CD14-positive monocyte (primary cell): Measurements from ENCODE around the gene ZSWIM3. TPM values are rescaled to one million over a fixed set of nuclear protein-coding genes. Genes with fewer than 3 reads are reported as not detected.

Experiments
- DNase-seq, 3 donors: peaks; one replicate each; pipeline ENCODE4 v3.0.0-alpha.2; 2011 to 2022
- H2AFZ ChIP-seq: 2 replicates; pipeline ENCODE4 v1.6.0; 2012; ENCODE audit warnings: mild to moderate bottlenecking, low read depth, low read length, inconsistent platforms; ENCODE audit not compliant: insufficient read depth, poor library complexity, severe bottlenecking
- H3K27ac ChIP-seq, 2 donors: 1 replicate in 1 of 2; 2 replicates in 1 of 2; pipeline ENCODE4 v1.5.1; 2012 to 2013; ENCODE audit warnings: low read length in 2 of 2, control low read depth in 1 of 2, inconsistent platforms in 1 of 2, low read depth in 1 of 2, mild to moderate bottlenecking in 1 of 2
- H3K27me3 ChIP-seq, 2 donors: one replicate each; pipeline versions ENCODE4 v1.6.0 to v1.6.1; 2011 to 2013; ENCODE audit warnings: low read length in 2 of 2; ENCODE audit not compliant: control insufficient read depth in 2 of 2, insufficient read depth in 2 of 2
- H3K36me3 ChIP-seq, 2 donors: replicated peaks in 1 of 2; 1 replicate in 1 of 2; 2 replicates in 1 of 2; pipeline versions ENCODE4 v1.5.1 to v1.6.1; 2012 to 2013; ENCODE audit warnings: low read length in 2 of 2, control low read depth in 1 of 2, inconsistent platforms in 1 of 2, mild to moderate bottlenecking in 1 of 2; ENCODE audit not compliant: insufficient read depth in 2 of 2, control insufficient read depth in 1 of 2
- H3K4me1 ChIP-seq, 2 donors: 1 replicate in 1 of 2; 2 replicates in 1 of 2; pipeline versions ENCODE4 v1.5.1 to v1.6.1; 2012 to 2013; ENCODE audit warnings: low read length in 2 of 2, control low read depth in 1 of 2, inconsistent platforms in 1 of 2, mild to moderate bottlenecking in 1 of 2, moderate library complexity in 1 of 2; ENCODE audit not compliant: insufficient read depth in 2 of 2, control insufficient read depth in 1 of 2
- H3K4me2 ChIP-seq: replicated peaks from 2 replicates; pipeline ENCODE3; 2012; ENCODE audit warnings: low read length, moderate library complexity, mild to moderate bottlenecking; ENCODE audit not compliant: poor library complexity, severe bottlenecking; ENCODE audit errors: extremely low read depth
- H3K4me3 ChIP-seq, 3 experiments: fragments of 200-600 bp in 1 of 3; sonication (generic) in 1 of 3; replicated peaks in 1 of 3; 1 replicate in 2 of 3; 2 replicates in 1 of 3; pipeline ENCODE4 v1.5.1; 2011 to 2013; ENCODE audit warnings: low read length in 3 of 3, mild to moderate bottlenecking in 3 of 3, control low read depth in 2 of 3, low read depth in 2 of 3, inconsistent platforms in 1 of 3, moderate library complexity in 1 of 3
- H3K79me2 ChIP-seq: 2 replicates; pipeline ENCODE4 v1.6.0; 2012; ENCODE audit warnings: mild to moderate bottlenecking, control low read depth, inconsistent platforms, low read length, moderate library complexity; ENCODE audit not compliant: insufficient read depth
- H3K9ac ChIP-seq: 2 replicates; pipeline ENCODE4 v1.6.0; 2017; ENCODE audit warnings: low read length, mild to moderate bottlenecking; ENCODE audit not compliant: insufficient read depth, poor library complexity, severe bottlenecking
- H3K9me3 ChIP-seq, 2 donors: replicated peaks in 1 of 2; 1 replicate in 1 of 2; 2 replicates in 1 of 2; pipeline versions ENCODE4 v1.5.1 to v1.6.1; 2012 to 2013; ENCODE audit warnings: low read length in 2 of 2, control low read depth in 1 of 2; ENCODE audit not compliant: control insufficient read depth in 1 of 2, insufficient read depth in 1 of 2
- H4K20me1 ChIP-seq: 2 replicates; pipeline ENCODE4 v1.6.0; 2012; ENCODE audit warnings: mild to moderate bottlenecking, low read length, control low read depth, moderate library complexity; ENCODE audit not compliant: insufficient read depth
- H3K27ac Mint-ChIP-seq, 7 donors: one replicate each; pipeline ENCODE4 v1.8.0; 2020; ENCODE audit warnings: mild to moderate bottlenecking in 7 of 7, mixed read lengths in 7 of 7, moderate library complexity in 6 of 7, inconsistent platforms in 2 of 7
- H3K27me3 Mint-ChIP-seq, 3 donors: one replicate each; pipeline ENCODE4 v1.8.0; 2021 to 2022; ENCODE audit warnings: low read depth in 3 of 3, mild to moderate bottlenecking in 3 of 3, mixed read lengths in 3 of 3, moderate library complexity in 3 of 3, inconsistent platforms in 1 of 3
- H3K36me3 Mint-ChIP-seq, 2 donors: one replicate each; pipeline ENCODE4 v1.8.0; 2020; ENCODE audit warnings: mixed read lengths in 2 of 2, inconsistent platforms in 1 of 2, mild to moderate bottlenecking in 1 of 2
- H3K4me1 Mint-ChIP-seq: one replicate; pipeline ENCODE4 v1.8.0; 2020; ENCODE audit warnings: mild to moderate bottlenecking, mixed read lengths
- H3K4me3 Mint-ChIP-seq, 2 donors: one replicate each; pipeline ENCODE4 v1.8.0; 2020; ENCODE audit warnings: mild to moderate bottlenecking in 2 of 2, mixed read lengths in 2 of 2, moderate library complexity in 1 of 2
- H3K9me3 Mint-ChIP-seq, 7 donors: one replicate each; pipeline ENCODE4 v1.8.0; 2020 to 2022; ENCODE audit warnings: mixed read lengths in 7 of 7, mild to moderate bottlenecking in 6 of 7, moderate library complexity in 6 of 7, inconsistent platforms in 2 of 7
- CTCF ChIP-seq: fragments of 200-600 bp; IDR thresholded peaks from one replicate; pipeline ENCODE4 v1.8.0; 2022; ENCODE audit warnings: antibody characterized with exemption, mild to moderate bottlenecking
- whole genome bisulfite sequencing: methylation state at CpG from one replicate; pipeline ENCODE4 v1.1.5; 2013; ENCODE audit warnings: missing lambda C conversion rate; ENCODE audit not compliant: insufficient coverage; 5-methylcytosine and 5-hydroxymethylcytosine counted together
- intact Hi-C, 2 donors: fragments of 100-400 bp; cut with micrococcal nuclease; formaldehyde crosslinking; loops; one replicate each; pipeline versions ENCODE4 v1.15.0 to v1.15.1; 2023
- polyA plus RNA-seq, 3 donors: library from polyadenylated mRNA; depleted of rRNA in 1 of 3; unstranded in 2 of 3; stranded (reverse) in 1 of 3; fragments of 300-500 nt in 2 of 3; fragments of >200 nt in 1 of 3; fragmentation: Illumina TruSeq in 2 of 3; gene quantifications; 1 replicate in 2 of 3; 2 replicates in 1 of 3; pipeline ENCODE4 v1.2.3, GENCODE V29; 2012 to 2021

Gene ZSWIM3
- polyA plus RNA-seq, 3 donors: 0.29 to 1.5 (median 0.64) TPM

- H3K36me3 Mint-ChIP-seq: no peaks in the 10 kb centered on the region
- peaks cover 14 to 17% of the 10 kb centered on the region in 2 donors for H3K4me1 ChIP-seq
- H3K4me3 ChIP-seq: no peak overlapping the region
- no peaks in the 10 kb centered on the region for H4K20me1 ChIP-seq
- H3K9me3 ChIP-seq: no peaks in the 10 kb centered on the region
- no peaks in the 10 kb centered on the region for H3K27me3 ChIP-seq
- H3K4me1 Mint-ChIP-seq: peaks cover 22% of the 10 kb centered on the region
- peak overlapping the region in 4 of 7 donors; percentile 7 to 63 (median 30) for H3K27ac Mint-ChIP-seq
- H3K9me3 Mint-ChIP-seq: peaks cover 0 to 2% (median 0%) of the 10 kb centered on the region in 7 donors
- TF ChIP-seq CTCF: no peak
- no peak overlapping the region for H3K9ac ChIP-seq
- intact Hi-C loops: no loop called here
- H3K79me2 ChIP-seq: no peaks in the 10 kb centered on the region
- H3K36me3 ChIP-seq: no peaks in the 10 kb centered on the region
- H3K4me3 Mint-ChIP-seq: peak overlapping the region in 1 of 2 donors; percentile 49
- 50% methylated on average over 10 of the region's 21 CpGs for WGBS
- no peak for DNase-seq
- H3K27ac ChIP-seq: no peak overlapping the region
- no peak overlapping the region for H2AFZ ChIP-seq
- peaks cover 6 to 21% (median 10%) of the 10 kb centered on the region in 3 donors for H3K27me3 Mint-ChIP-seq
- H3K4me2 ChIP-seq: no peak overlapping the region
These were observed 67.2 kb downstream of the ZSWIM3 start for GRCh38 chr20:45924391-45925261.

GRCh38 chr20:45925821-45926506 lies 68.5 kb downstream of the ZSWIM3 start:
- no peak overlapping the region for H2AFZ ChIP-seq
- Mint-ChIP-seq H3K36me3 (no peaks in the 10 kb centered on the region), H3K9me3 (no peaks in the 10 kb centered on the region), H3K4me1 (peaks cover 14% of the 10 kb centered on the region), H3K27me3 (peaks cover 6 to 21% (median 10%) of the 10 kb centered on the region in 3 donors), H3K27ac (peak overlapping the region in 1 of 7 donors; percentile 24), H3K4me3 (no peak overlapping the region)
- peaks cover 6 to 10% of the 10 kb centered on the region in 2 donors for H3K4me1 ChIP-seq
- WGBS: 78% methylated on average over 5 of the region's 9 CpGs
- H4K20me1 ChIP-seq: no peaks in the 10 kb centered on the region
- no peak for DNase-seq
- H3K27me3 ChIP-seq: no peaks in the 10 kb centered on the region
- H3K4me3 ChIP-seq: no peak overlapping the region
- H3K79me2 ChIP-seq: no peaks in the 10 kb centered on the region
- H3K4me2 ChIP-seq: no peak overlapping the region
- no peak for TF ChIP-seq CTCF
- no peaks in the 10 kb centered on the region for H3K36me3 ChIP-seq
- no peaks in the 10 kb centered on the region for H3K9me3 ChIP-seq
- H3K27ac ChIP-seq: no peak overlapping the region
- intact Hi-C loops: no loop called here
- H3K9ac ChIP-seq: no peak overlapping the region
